Measurements from ENCODE around the gene GPX5. TPM values are rescaled to one million over a fixed set of nuclear protein-coding genes. Genes with fewer than 3 reads are reported as not detected.

Gene GPX5
- total and polyA plus RNA-seq, 10 of the 15 experiments (the other 5 are each of a cell fraction or from before 2014, with no cell fraction given), result not detected

DNA sequence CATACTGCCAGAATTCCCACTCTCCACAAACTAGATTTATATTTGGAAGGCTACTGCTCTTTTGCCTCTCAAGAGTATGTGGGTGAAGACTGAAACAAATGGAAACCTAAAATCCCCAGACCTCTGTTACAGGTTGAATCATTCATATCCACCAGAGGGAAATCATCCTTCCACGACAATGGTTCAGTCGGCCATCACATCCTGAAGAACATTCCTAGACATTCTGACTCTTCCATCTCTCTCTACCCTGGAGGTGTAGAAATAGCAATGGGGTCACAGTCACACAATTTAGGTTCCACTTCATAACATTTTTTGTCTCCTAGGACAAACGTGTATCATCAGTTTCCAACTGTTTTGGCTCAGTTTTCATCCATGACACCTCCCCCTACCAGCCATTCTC is 8.6 kb downstream of the GPX5 start (continued):
- TF ChIP-seq, protein P1, sequence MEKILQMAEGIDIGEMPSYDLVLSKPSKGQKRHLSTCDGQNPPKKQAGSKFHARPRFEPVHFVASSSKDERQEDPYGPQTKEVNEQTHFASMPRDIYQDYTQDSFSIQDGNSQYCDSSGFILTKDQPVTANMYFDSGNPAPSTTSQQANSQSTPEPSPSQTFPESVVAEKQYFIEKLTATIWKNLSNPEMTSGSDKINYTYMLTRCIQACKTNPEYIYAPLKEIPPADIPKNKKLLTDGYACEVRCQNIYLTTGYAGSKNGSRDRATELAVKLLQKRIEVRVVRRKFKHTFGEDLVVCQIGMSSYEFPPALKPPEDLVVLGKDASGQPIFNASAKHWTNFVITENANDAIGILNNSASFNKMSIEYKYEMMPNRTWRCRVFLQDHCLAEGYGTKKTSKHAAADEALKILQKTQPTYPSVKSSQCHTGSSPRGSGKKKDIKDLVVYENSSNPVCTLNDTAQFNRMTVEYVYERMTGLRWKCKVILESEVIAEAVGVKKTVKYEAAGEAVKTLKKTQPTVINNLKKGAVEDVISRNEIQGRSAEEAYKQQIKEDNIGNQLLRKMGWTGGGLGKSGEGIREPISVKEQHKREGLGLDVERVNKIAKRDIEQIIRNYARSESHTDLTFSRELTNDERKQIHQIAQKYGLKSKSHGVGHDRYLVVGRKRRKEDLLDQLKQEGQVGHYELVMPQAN (conservative IDR thresholded peaks at IDR 0.05), result no peak
- TF ChIP-seq, protein P2, sequence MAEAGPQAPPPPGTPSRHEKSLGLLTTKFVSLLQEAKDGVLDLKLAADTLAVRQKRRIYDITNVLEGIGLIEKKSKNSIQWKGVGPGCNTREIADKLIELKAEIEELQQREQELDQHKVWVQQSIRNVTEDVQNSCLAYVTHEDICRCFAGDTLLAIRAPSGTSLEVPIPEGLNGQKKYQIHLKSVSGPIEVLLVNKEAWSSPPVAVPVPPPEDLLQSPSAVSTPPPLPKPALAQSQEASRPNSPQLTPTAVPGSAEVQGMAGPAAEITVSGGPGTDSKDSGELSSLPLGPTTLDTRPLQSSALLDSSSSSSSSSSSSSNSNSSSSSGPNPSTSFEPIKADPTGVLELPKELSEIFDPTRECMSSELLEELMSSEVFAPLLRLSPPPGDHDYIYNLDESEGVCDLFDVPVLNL (IDR thresholded peaks at IDR 0.05; ENCODE audit: low read depth, low read length), result no peak
- TF ChIP-seq SIN3A (IDR thresholded peaks at IDR 0.05; ENCODE audit: low read depth, low read length) (no peak), SUPT20H (IDR thresholded peaks at IDR 0.05; ENCODE audit: borderline replicate concordance, control insufficient read depth, low read depth, low read length) (no peak), TCF7 (IDR thresholded peaks at IDR 0.05; ENCODE audit: borderline replicate concordance) (no peak)

DNA sequence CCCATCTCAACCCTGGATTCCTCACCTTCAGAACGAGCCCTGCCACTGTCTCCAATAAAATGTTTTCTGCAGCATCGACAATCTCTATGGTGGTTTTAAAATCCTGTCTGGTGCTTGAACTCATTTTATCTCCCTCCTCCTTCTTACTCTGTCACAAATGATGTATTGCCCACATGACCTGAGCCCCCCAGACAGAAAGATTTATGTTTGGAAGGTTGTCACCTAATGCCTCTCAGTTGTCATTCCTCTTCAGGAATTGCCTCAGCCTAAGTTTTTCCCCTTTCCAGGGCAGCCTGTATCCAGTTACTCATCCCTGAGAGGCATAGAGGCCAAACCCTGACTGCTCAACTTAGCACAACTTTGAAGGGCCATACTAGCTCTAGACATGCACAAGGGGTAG is 9.2 kb downstream of the GPX5 start:
- CTCF ChIA-PET, result interaction anchor here (1.3 kb wide), 1 partner anchor 52 kb away, joined by 3 read pairs; no protein-coding TSS in a partner anchor
- POLR2A ChIA-PET, result no interaction called here
- Histone ChIP-seq H3K4me1 (ENCODE audit: control insufficient read depth, insufficient read depth, low read length) (peaks cover 3% of the 10 kb centered on the region; the same call in 1 of the 2 replicates), H3K4me2 (ENCODE audit: control insufficient read depth, insufficient read depth) (no peak overlapping the region), H4K20me1 (ENCODE audit: control insufficient read depth, insufficient read depth) (no peaks in the 10 kb centered on the region), H3K27ac (ENCODE audit: control insufficient read depth, insufficient read depth) (no peak overlapping the region), H3K36me3 (ENCODE audit: control insufficient read depth in 2 of 2, insufficient read depth in 2 of 2, low read length in 1 of 2) (no peaks in the 10 kb centered on the region), H3K9ac (ENCODE audit: control insufficient read depth, insufficient read depth, low read length) (no peak overlapping the region), H3K4me3 (no peak overlapping the region), H3K79me2 (ENCODE audit: control insufficient read depth, insufficient read depth, low read length) (no peaks in the 10 kb centered on the region), H3K27me3 (replicated peaks in 1 of 2; ENCODE audit: control insufficient read depth in 2 of 2, insufficient read depth in 2 of 2, low read length in 1 of 2) (no peaks in the 10 kb centered on the region), H3K9me3 (replicated peaks; ENCODE audit: control insufficient read depth, insufficient read depth, low read length) (no peaks in the 10 kb centered on the region), H2AFZ (ENCODE audit: control insufficient read depth, low read depth, low read length) (no peak overlapping the region)
- no TSS peak for BruUV-seq (replicated peaks)
- ATAC-seq, result no peak
- RAD21 ChIA-PET (ENCODE audit: unreplicated experiment), result no interaction called here
- DNase-seq (ENCODE audit: low read depth, low spot score), result no peak
- in situ Hi-C loops (cut with MboI) (no loop called here), intact Hi-C loops (cut with micrococcal nuclease; ENCODE audit: unreplicated experiment) (no loop called here)
- 25% methylated on average over 2 of the region's 2 CpGs for WGBS (ENCODE audit: insufficient coverage, insufficient replicate concordance, low lambda C conversion rate, missing lambda C conversion rate)
- TF ChIP-seq YBX1 (IDR thresholded peaks at IDR 0.05) (no peak), SP1 (IDR thresholded peaks at IDR 0.05; ENCODE audit: low read depth, low read length) (no peak), SMAD1 (IDR thresholded peaks at IDR 0.05; ENCODE audit: low read depth, partially characterized antibody) (no peak), CBX3 (IDR thresholded peaks at IDR 0.05; ENCODE audit: borderline replicate concordance, low read depth) (no peak), TCF3 (IDR thresholded peaks at IDR 0.05; ENCODE audit: borderline replicate concordance, insufficient read depth, low read depth, low read length) (no peak), ZNF384 (IDR thresholded peaks at IDR 0.05; ENCODE audit: borderline replicate concordance, low read depth, low read length) (no peak), NR2C1 (IDR thresholded peaks at IDR 0.05) (no peak), TARDBP (IDR thresholded peaks at IDR 0.05; ENCODE audit: borderline replicate concordance) (no peak), TBL1XR1 (IDR thresholded peaks at IDR 0.05; ENCODE audit: low read depth, low read length) (no peak)
- TF ChIP-seq, protein P1 (conservative IDR thresholded peaks at IDR 0.05), result no peak
- SMC1A ChIA-PET (ENCODE audit: uncharacterized antibody, unreplicated experiment), result no interaction called here
- FAIRE-seq, result no peak
